GM23338 (cell line): ENCODE measurements around the gene LRP1B. TPM values are rescaled to one million over a fixed set of nuclear protein-coding genes. Genes with fewer than 3 reads are reported as not detected.

Experiments used
- ATAC-seq: fragments of 200-7000 bp; cut with Tn5 transposase; 3 replicates; pipeline ENCODE4 v1.9.1; 2020
- DNase-seq: peaks from one replicate; pipeline ENCODE4 v3.0.0-alpha.2; 2015; ENCODE audit warnings: low spot score
- H2AFZ ChIP-seq: fragments of 200-600 bp; sonication (generic); 2 replicates; pipeline ENCODE4 v1.8.0; 2016; ENCODE audit warnings: antibody characterized with exemption, mild to moderate bottlenecking, moderate library complexity
- H3F3A ChIP-seq: fragments of 200-600 bp; sonication (generic); replicated peaks from 2 replicates; pipeline ENCODE4 v1.8.0; 2017; ENCODE audit warnings: antibody characterized with exemption, mixed run types, low read depth
- H3K27ac ChIP-seq: fragments of 200-600 bp; sonication (generic); 2 replicates; pipeline ENCODE4 v1.6.1; 2016; ENCODE audit warnings: low read depth
- H3K27me3 ChIP-seq: fragments of 200-600 bp; sonication (generic); 2 replicates; pipeline ENCODE4 v1.8.0; 2016; ENCODE audit warnings: mild to moderate bottlenecking, mixed run types, moderate library complexity; ENCODE audit not compliant: insufficient read depth
- H3K36me3 ChIP-seq: fragments of 200-600 bp; sonication (generic); 2 replicates; pipeline ENCODE4 v1.8.0; 2016; ENCODE audit warnings: mild to moderate bottlenecking; ENCODE audit not compliant: insufficient read depth
- H3K4me1 ChIP-seq: fragments of 200-600 bp; sonication (generic); 2 replicates; pipeline ENCODE4 v1.8.0; 2016; ENCODE audit warnings: mild to moderate bottlenecking, moderate library complexity; ENCODE audit not compliant: insufficient read depth
- H3K4me2 ChIP-seq: fragments of 200-600 bp; sonication (generic); 2 replicates; pipeline ENCODE4 v1.7.1; 2017; ENCODE audit warnings: mixed run types
- H3K4me3 ChIP-seq: fragments of 200-600 bp; sonication (generic); 2 replicates; pipeline ENCODE4 v1.6.1; 2016; ENCODE audit warnings: mixed run types
- H3K79me2 ChIP-seq: fragments of 200-600 bp; sonication (generic); replicated peaks from 2 replicates; pipeline ENCODE4 v1.8.0; 2017; ENCODE audit warnings: mild to moderate bottlenecking; ENCODE audit not compliant: insufficient read depth
- H3K9me2 ChIP-seq: fragments of 200-600 bp; sonication (generic); 2 replicates; pipeline ENCODE4 v1.8.0; 2017; ENCODE audit not compliant: insufficient read depth
- H4K20me1 ChIP-seq: fragments of 200-600 bp; sonication (generic); replicated peaks from 2 replicates; pipeline ENCODE4 v1.8.0; 2017; ENCODE audit warnings: mild to moderate bottlenecking; ENCODE audit not compliant: insufficient read depth
- H3K27ac Mint-ChIP-seq: 2 replicates; pipeline ENCODE4 v1.8.0; 2020; ENCODE audit warnings: inconsistent platforms, mild to moderate bottlenecking, moderate library complexity, mixed read lengths
- H3K27me3 Mint-ChIP-seq: 3 replicates; pipeline ENCODE4 v1.8.0; 2022; ENCODE audit warnings: low read depth, mild to moderate bottlenecking, moderate library complexity, mixed read lengths, inconsistent platforms; ENCODE audit not compliant: insufficient read depth, poor library complexity
- H3K36me3 Mint-ChIP-seq: 3 replicates; pipeline ENCODE4 v1.8.0; 2021; ENCODE audit warnings: low read depth, mild to moderate bottlenecking, inconsistent platforms, moderate library complexity, mixed read lengths
- H3K4me1 Mint-ChIP-seq: 3 replicates; pipeline ENCODE4 v1.8.0; 2020; ENCODE audit warnings: mild to moderate bottlenecking, inconsistent platforms, mixed read lengths
- H3K4me3 Mint-ChIP-seq: 3 replicates; pipeline ENCODE4 v1.8.0; 2021; ENCODE audit warnings: moderate library complexity, mild to moderate bottlenecking, inconsistent platforms, mixed read lengths
- H3K9me3 Mint-ChIP-seq: 3 replicates; pipeline ENCODE4 v1.8.0; 2020; ENCODE audit warnings: moderate library complexity, mild to moderate bottlenecking, inconsistent platforms, mixed read lengths
- NANOG ChIP-seq: IDR thresholded peaks from 2 replicates; pipeline ENCODE4 v1.6.1; 2016; ENCODE audit warnings: antibody characterized with exemption, borderline replicate concordance
- POLR2AphosphoS5 ChIP-seq: IDR thresholded peaks from 2 replicates; pipeline ENCODE4 v1.6.1; 2016; ENCODE audit warnings: antibody characterized with exemption, low read depth
- STAT1 ChIP-seq: IDR thresholded peaks from one replicate; pipeline ENCODE4 v1.6.1; 2016; ENCODE audit warnings: antibody characterized with exemption; ENCODE audit not compliant: unreplicated experiment
- ZNF114 ChIP-seq: fragments of 250-450 bp; sonication (Bioruptor Pico); IDR thresholded peaks from 2 replicates; pipeline ENCODE4 v1.5.0; 2020; ENCODE audit warnings: mild to moderate bottlenecking, moderate library complexity
- ZNF331 ChIP-seq: fragments of 250-450 bp; sonication (Bioruptor Pico); IDR thresholded peaks from 2 replicates; pipeline ENCODE4 v1.5.0; 2020; ENCODE audit warnings: low read depth, mild to moderate bottlenecking, moderate library complexity
- polyA plus RNA-seq: library from polyadenylated mRNA; unstranded; fragments of >200 nt; fragmentation: Nextera tagmentation; extraction: Ambion mirVana; gene quantifications from 2 replicates; pipeline ENCODE4 v1.2.1, GENCODE V29; 2016
- total RNA-seq: library from RNA; depleted of rRNA; stranded (reverse); fragments of >200 nt; shearing (Covaris generic); gene quantifications from 2 replicates; pipeline ENCODE4 v1.2.3, GENCODE V29; 2014
- TF ChIP-seq, protein P1 (sequence below): IDR thresholded peaks from one replicate; pipeline ENCODE4 v1.6.1; 2018; ENCODE audit warnings: antibody characterized with exemption; ENCODE audit not compliant: unreplicated experiment
- TF ChIP-seq, protein P2 (sequence below): fragments of 250-450 bp; sonication (Bioruptor Pico); IDR thresholded peaks from 2 replicates; pipeline ENCODE4 v1.5.0; 2020; ENCODE audit warnings: mild to moderate bottlenecking, moderate library complexity

The LRP1B gene
- total and polyA plus RNA-seq, 2 experiments from 2014 or later = 0.15 to 0.97 TPM

DNA sequence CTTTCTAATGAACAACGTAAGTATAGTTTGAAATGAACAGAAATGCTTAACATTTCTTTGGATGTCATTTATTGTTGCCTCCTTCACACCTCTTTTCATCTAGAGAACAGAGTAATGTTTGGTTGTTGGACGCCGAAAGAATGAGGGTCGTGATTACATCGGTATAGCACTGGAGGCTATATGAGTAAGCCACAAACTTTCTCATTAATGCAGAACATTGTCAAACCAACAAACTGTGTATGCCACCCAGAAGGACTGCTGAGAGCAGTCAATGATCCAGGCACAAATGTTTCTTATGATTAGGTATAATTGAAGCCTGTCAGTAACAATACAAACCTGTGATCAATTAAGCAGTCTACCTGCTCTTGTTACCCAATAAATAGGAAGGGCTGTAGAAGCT, 1855.9 kb downstream of the LRP1B start (continued):
- TF ChIP-seq, protein P1, sequence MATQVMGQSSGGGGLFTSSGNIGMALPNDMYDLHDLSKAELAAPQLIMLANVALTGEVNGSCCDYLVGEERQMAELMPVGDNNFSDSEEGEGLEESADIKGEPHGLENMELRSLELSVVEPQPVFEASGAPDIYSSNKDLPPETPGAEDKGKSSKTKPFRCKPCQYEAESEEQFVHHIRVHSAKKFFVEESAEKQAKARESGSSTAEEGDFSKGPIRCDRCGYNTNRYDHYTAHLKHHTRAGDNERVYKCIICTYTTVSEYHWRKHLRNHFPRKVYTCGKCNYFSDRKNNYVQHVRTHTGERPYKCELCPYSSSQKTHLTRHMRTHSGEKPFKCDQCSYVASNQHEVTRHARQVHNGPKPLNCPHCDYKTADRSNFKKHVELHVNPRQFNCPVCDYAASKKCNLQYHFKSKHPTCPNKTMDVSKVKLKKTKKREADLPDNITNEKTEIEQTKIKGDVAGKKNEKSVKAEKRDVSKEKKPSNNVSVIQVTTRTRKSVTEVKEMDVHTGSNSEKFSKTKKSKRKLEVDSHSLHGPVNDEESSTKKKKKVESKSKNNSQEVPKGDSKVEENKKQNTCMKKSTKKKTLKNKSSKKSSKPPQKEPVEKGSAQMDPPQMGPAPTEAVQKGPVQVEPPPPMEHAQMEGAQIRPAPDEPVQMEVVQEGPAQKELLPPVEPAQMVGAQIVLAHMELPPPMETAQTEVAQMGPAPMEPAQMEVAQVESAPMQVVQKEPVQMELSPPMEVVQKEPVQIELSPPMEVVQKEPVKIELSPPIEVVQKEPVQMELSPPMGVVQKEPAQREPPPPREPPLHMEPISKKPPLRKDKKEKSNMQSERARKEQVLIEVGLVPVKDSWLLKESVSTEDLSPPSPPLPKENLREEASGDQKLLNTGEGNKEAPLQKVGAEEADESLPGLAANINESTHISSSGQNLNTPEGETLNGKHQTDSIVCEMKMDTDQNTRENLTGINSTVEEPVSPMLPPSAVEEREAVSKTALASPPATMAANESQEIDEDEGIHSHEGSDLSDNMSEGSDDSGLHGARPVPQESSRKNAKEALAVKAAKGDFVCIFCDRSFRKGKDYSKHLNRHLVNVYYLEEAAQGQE = no peak
- no peak for TF ChIP-seq ZNF114 (CRISPR knock-in tag)
- TF ChIP-seq, protein P2, sequence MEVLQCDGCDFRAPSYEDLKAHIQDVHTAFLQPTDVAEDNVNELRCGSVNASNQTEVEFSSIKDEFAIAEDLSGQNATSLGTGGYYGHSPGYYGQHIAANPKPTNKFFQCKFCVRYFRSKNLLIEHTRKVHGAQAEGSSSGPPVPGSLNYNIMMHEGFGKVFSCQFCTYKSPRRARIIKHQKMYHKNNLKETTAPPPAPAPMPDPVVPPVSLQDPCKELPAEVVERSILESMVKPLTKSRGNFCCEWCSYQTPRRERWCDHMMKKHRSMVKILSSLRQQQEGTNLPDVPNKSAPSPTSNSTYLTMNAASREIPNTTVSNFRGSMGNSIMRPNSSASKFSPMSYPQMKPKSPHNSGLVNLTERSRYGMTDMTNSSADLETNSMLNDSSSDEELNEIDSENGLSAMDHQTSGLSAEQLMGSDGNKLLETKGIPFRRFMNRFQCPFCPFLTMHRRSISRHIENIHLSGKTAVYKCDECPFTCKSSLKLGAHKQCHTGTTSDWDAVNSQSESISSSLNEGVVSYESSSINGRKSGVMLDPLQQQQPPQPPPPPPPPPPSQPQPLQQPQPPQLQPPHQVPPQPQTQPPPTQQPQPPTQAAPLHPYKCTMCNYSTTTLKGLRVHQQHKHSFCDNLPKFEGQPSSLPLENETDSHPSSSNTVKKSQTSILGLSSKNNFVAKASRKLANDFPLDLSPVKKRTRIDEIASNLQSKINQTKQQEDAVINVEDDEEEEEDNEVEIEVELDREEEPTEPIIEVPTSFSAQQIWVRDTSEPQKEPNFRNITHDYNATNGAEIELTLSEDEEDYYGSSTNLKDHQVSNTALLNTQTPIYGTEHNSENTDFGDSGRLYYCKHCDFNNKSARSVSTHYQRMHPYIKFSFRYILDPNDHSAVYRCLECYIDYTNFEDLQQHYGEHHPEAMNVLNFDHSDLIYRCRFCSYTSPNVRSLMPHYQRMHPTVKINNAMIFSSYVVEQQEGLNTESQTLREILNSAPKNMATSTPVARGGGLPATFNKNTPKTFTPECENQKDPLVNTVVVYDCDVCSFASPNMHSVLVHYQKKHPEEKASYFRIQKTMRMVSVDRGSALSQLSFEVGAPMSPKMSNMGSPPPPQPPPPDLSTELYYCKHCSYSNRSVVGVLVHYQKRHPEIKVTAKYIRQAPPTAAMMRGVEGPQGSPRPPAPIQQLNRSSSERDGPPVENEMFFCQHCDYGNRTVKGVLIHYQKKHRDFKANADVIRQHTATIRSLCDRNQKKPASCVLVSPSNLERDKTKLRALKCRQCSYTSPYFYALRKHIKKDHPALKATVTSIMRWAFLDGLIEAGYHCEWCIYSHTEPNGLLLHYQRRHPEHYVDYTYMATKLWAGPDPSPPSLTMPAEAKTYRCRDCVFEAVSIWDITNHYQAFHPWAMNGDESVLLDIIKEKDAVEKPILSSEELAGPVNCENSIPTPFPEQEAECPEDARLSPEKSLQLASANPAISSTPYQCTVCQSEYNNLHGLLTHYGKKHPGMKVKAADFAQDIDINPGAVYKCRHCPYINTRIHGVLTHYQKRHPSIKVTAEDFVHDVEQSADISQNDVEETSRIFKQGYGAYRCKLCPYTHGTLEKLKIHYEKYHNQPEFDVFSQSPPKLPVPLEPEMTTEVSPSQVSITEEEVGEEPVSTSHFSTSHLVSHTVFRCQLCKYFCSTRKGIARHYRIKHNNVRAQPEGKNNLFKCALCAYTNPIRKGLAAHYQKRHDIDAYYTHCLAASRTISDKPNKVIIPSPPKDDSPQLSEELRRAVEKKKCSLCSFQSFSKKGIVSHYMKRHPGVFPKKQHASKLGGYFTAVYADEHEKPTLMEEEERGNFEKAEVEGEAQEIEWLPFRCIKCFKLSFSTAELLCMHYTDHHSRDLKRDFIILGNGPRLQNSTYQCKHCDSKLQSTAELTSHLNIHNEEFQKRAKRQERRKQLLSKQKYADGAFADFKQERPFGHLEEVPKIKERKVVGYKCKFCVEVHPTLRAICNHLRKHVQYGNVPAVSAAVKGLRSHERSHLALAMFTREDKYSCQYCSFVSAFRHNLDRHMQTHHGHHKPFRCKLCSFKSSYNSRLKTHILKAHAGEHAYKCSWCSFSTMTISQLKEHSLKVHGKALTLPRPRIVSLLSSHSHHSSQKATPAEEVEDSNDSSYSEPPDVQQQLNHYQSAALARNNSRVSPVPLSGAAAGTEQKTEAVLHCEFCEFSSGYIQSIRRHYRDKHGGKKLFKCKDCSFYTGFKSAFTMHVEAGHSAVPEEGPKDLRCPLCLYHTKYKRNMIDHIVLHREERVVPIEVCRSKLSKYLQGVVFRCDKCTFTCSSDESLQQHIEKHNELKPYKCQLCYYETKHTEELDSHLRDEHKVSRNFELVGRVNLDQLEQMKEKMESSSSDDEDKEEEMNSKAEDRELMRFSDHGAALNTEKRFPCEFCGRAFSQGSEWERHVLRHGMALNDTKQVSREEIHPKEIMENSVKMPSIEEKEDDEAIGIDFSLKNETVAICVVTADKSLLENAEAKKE = no peak
- TF ChIP-seq STAT1 = no peak

DNA sequence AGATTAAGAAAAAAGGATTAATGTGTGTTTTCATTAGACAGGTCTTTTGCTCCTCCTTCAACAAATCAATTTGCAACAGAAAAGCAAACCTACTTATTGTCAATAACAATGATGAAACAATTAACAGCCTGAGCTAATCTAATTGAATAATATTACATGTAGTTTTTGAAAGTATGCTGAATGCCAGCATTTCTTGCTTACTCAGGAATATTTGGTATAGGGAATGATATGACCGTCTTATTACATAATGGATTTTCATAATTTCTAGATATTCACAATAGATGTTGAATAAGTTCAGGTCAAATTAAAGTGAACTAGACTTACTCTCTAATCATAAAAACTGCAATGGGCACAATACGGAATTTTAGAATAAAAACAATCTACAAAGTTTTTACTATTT, 1856.9 kb downstream of the LRP1B start:
- no peaks in the 10 kb centered on the region for H3K79me2 ChIP-seq
- no peaks in the 10 kb centered on the region for H3K27me3 Mint-ChIP-seq
- H4K20me1 ChIP-seq = no peaks in the 10 kb centered on the region
- H3K36me3 Mint-ChIP-seq = no peaks in the 10 kb centered on the region
- no peak overlapping the region for H3K27ac Mint-ChIP-seq
- DNase-seq = no peak
- H2AFZ ChIP-seq = no peak overlapping the region
- H3K4me3 ChIP-seq = no peak overlapping the region
- H3K4me1 ChIP-seq = no peaks in the 10 kb centered on the region
- no peaks in the 10 kb centered on the region for H3K9me2 ChIP-seq
- H3K36me3 ChIP-seq = no peaks in the 10 kb centered on the region
- H3K4me2 ChIP-seq = no peak overlapping the region
- no peaks in the 10 kb centered on the region; the same call in 2 of the 3 replicates for H3K4me1 Mint-ChIP-seq
- no peak overlapping the region; the same call in 1 of the 2 replicates for H3K27ac ChIP-seq
- no peaks in the 10 kb centered on the region for H3K27me3 ChIP-seq
- H3K9me3 Mint-ChIP-seq = no peaks in the 10 kb centered on the region
- H3F3A ChIP-seq = no peaks in the 10 kb centered on the region
- H3K4me3 Mint-ChIP-seq = no peak overlapping the region
- ATAC-seq = no peak
- no peak for TF ChIP-seq NANOG
- TF ChIP-seq ZNF331 (CRISPR knock-in tag) = no peak
- TF ChIP-seq, protein P2 = no peak
- TF ChIP-seq POLR2AphosphoS5 = no peak
